GM13976 (cell line): ENCODE data around the gene FLNC.

Experiments
- DNase-seq: peaks from one replicate; pipeline ENCODE4 v3.0.0; 2012; ENCODE audit warnings: low spot score
- in situ Hi-C: fragments of 300-500 bp; cut with MboI; formaldehyde crosslinking; loops from one replicate; pipeline ENCODE4 v1.12.0; 2022; ENCODE audit warnings: low sequenced_read_pairs, mixed read lengths, inconsistent platforms; ENCODE audit not compliant: unreplicated experiment
- TF ChIP-seq, protein P1 (sequence below): IDR thresholded peaks from 2 replicates; pipeline ENCODE4 v1.5.1; 2012; ENCODE audit warnings: borderline replicate concordance, mild to moderate bottlenecking; ENCODE audit not compliant: insufficient read depth; ENCODE audit errors: extremely low read depth, missing control alignments, control extremely low read depth

FLNC gene

DNA sequence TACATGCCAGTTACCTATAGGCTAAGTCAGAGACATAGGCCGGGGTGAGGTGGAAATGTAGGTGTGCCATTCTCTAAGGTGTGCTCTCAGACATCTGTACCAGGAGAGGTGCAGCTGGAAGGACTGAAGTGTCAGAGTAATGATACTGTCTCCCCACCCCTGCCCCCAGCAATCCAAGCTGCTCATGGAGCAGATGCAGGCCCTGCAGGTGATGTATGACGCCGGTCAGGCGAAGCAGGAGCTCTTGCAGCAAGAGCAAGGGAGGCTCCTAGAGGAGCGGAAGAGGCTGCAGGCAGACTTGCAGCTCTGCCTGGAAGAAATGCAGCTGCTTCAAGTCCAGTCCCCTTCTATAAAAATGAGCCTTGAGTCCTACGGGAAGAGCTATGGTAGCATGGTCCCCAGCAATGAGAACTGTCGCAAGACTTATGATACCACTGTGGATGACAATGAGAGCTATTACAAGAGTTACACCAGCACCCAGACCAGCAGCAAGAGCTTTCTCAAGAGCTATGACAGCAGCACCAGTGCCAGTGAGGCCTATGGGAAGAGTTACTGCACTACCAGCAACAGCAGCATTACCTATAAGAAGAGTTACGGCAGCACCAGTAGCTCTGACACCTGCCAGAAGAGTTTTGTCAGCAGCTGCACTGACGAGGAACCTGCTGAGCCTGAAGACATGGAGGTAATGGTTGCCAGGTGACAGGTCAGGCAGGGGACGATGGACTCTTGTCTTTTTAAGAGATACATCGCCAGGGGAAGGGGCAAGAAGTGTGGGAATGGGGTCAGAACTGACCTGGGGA is 18.4 kb upstream of the FLNC start:
- TF ChIP-seq, protein P1, sequence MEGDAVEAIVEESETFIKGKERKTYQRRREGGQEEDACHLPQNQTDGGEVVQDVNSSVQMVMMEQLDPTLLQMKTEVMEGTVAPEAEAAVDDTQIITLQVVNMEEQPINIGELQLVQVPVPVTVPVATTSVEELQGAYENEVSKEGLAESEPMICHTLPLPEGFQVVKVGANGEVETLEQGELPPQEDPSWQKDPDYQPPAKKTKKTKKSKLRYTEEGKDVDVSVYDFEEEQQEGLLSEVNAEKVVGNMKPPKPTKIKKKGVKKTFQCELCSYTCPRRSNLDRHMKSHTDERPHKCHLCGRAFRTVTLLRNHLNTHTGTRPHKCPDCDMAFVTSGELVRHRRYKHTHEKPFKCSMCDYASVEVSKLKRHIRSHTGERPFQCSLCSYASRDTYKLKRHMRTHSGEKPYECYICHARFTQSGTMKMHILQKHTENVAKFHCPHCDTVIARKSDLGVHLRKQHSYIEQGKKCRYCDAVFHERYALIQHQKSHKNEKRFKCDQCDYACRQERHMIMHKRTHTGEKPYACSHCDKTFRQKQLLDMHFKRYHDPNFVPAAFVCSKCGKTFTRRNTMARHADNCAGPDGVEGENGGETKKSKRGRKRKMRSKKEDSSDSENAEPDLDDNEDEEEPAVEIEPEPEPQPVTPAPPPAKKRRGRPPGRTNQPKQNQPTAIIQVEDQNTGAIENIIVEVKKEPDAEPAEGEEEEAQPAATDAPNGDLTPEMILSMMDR: no peak
- in situ Hi-C loops: no loop called here
- no peak for DNase-seq

GRCh38 chr7:128812514-128813168 is 17.6 kb upstream of the FLNC start:
- TF ChIP-seq, protein P1: no peak
- DNase-seq: no peak
- in situ Hi-C loops: no loop called here

- in situ Hi-C loops: no loop called here
- TF ChIP-seq, protein P1: no peak
- no peak for DNase-seq
Observed at GRCh38 chr7:128814499-128814898, 15.7 kb upstream of the FLNC start.

DNA sequence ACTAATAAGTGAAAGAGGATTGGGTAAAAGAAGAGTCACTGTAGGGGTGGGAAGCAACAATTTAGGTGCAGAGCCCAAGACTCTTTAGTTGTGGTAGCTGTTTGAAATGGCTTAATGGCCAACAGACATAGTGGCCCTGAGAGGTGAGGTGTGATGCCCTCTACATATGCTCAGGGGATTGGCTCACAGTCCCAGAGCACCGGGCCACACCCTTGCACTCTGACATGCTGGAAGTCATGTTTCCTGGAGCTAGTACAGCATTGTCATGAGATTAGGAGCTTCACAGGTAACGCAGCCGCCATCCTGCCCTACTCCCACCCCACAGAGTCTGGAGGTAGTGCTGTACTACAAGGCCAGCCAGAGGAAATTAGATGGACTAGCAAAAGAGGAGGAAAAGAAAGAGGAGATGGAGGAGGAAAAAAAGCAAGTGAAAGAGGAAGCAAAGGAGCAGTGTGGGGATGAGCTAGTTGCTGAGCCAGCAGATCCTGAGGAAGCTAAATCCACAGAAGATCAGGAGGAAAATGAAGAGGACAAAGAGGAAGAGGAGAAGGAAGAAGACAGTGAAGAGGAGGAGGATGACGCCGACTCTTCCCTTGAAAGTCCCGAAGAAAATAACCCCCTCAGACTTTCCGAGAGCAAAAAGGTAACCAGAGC is 14.8 kb upstream of the FLNC start:
- in situ Hi-C loops: no loop called here
- TF ChIP-seq, protein P1: no peak
- DNase-seq: no peak

DNA sequence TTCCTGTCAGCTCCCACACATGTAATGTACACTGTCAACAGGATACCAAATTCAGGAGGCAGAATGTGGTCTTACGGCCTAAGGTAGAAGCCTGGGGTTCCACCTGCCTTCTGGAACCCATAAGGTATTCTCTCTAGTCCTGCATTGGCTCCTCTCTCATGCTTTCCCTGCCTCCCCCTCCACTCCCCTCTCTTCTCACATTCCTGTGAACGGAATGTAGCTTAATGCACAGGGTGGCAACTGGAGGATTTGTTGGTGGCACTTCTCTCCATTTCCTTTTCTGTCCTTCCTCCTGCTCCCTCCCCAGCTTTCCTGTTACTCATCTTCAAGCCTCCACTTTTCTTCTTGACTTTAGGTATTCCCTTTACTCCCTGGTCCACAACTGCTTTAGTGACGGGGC is 11.5 kb upstream of the FLNC start:
- in situ Hi-C loops: no loop called here
- no peak for DNase-seq
- TF ChIP-seq, protein P1: no peak

GRCh38 chr7:128821724-128822123 is 8.5 kb upstream of the FLNC start:
- no peak for DNase-seq
- TF ChIP-seq, protein P1: no peak
- in situ Hi-C loops: no loop called here
